ENCODE data around the gene PDZD7. TPM values are rescaled to one million over a fixed set of nuclear protein-coding genes. Genes with fewer than 3 reads are reported as not detected.

PDZD7 gene
- total and polyA plus RNA-seq, 2 donors (not counting 3 experiments of a cell fraction or from before 2014, with no cell fraction given) = 0.41 to 1.6 TPM

- no peaks in the 10 kb centered on the region for H3K4me1 ChIP-seq (ENCODE audit: control insufficient read depth, extremely low read depth, insufficient read depth, low read length)
- H3K4me2 ChIP-seq (ENCODE audit: insufficient read depth, low read length) = no peak overlapping the region
- H3K9me3 ChIP-seq (replicated peaks; ENCODE audit: control insufficient read depth, insufficient read depth, low read length) = no peaks in the 10 kb centered on the region
- no TSS peak for BruUV-seq (replicated peaks)
- peaks cover 27 to 28% of the 10 kb centered on the region in 2 experiments for H3K27me3 ChIP-seq (ENCODE audit: control insufficient read depth in 2 of 2, insufficient read depth in 2 of 2, low read length in 2 of 2)
- no peak overlapping the region for H3K27ac ChIP-seq (ENCODE audit: insufficient read depth, low read depth, low read length)
- no peaks in the 10 kb centered on the region for H3K9me1 ChIP-seq (replicated peaks; ENCODE audit: control insufficient read depth, extremely low read depth, insufficient read depth, low read length)
- H3K4me3 ChIP-seq (replicated peaks in 1 of 3; ENCODE audit: insufficient read depth in 1 of 3, low read depth in 1 of 3, low read length in 3 of 3) = no peak overlapping the region
- H3K9ac ChIP-seq (replicated peaks; ENCODE audit: extremely low read depth, insufficient read depth, low read length) = no peak overlapping the region
- H3K79me2 ChIP-seq (ENCODE audit: control insufficient read depth, insufficient read depth, low read length) = no peaks in the 10 kb centered on the region
- no peak overlapping the region for H2AFZ ChIP-seq (ENCODE audit: low read depth, low read length)
- CTCF ChIA-PET = interaction anchor here (0.9 to 9.9 kb wide), 8 partner anchors 11 to 89 kb away, joined by 4 to 290 read pairs (median 32); partner anchors contain the start of genes KAZALD1, PDZD7 and SFXN3
- intact Hi-C loops (cut with micrococcal nuclease) (no loop called here), dilution Hi-C loops (cut with MboI; ENCODE audit: extremely low pct_ligation_motif_present, low sequenced_read_pairs) (no loop called here)
- DNase-seq (ENCODE audit: low read depth, low spot score) (no peak), FAIRE-seq (no peak)
- POLR2A ChIA-PET = interaction anchor here (1.0 kb wide), 1 partner anchor 9 kb away, joined by 6 read pairs; no protein-coding TSS in a partner anchor
- no peaks in the 10 kb centered on the region for H3K36me3 ChIP-seq (ENCODE audit: control insufficient read depth in 2 of 2, extremely low read depth in 1 of 2, insufficient read depth in 2 of 2, low read length in 2 of 2)
- no peak for TF ChIP-seq POLR2AphosphoS5 (IDR thresholded peaks at IDR 0.05; ENCODE audit: insufficient read depth, low read depth, low read length)
- no peak for TF ChIP-seq JUN (IDR thresholded peaks at IDR 0.05; ENCODE audit: borderline replicate concordance, insufficient read depth, insufficient read length, low read depth)
- no peak for TF ChIP-seq POLR2A (IDR thresholded peaks at IDR 0.05; ENCODE audit: low read depth, low read length)
- no peak for TF ChIP-seq GATA2 (IDR thresholded peaks at IDR 0.05; ENCODE audit: insufficient read depth, insufficient read length, low read depth, low read length)
- no peak for TF ChIP-seq MAX (IDR thresholded peaks at IDR 0.05; ENCODE audit: insufficient read depth, insufficient read length)
- no peak for TF ChIP-seq MYC (IDR thresholded peaks at IDR 0.05; ENCODE audit: low read depth, low read length)
- no peak for TF ChIP-seq EZH2 (IDR thresholded peaks at IDR 0.05; ENCODE audit: borderline replicate concordance, low read depth, low read length, severe bottlenecking)
- no peak for TF ChIP-seq FOS (IDR thresholded peaks at IDR 0.05; ENCODE audit: borderline replicate concordance, insufficient read depth, low read length)
- no peak for TF ChIP-seq CTCF (IDR thresholded peaks at IDR 0.05; ENCODE audit: extremely low read depth in 1 of 2, insufficient read depth in 1 of 2, low read depth in 1 of 2, low read length in 2 of 2)
- no peaks in the 10 kb centered on the region for H4K20me1 ChIP-seq (replicated peaks; ENCODE audit: control insufficient read depth, extremely low read depth, insufficient read depth, low read length)
Observed at GRCh38 chr10:101052285-101052684, 21.4 kb upstream of the PDZD7 start.

Measured in endothelial cell of umbilical vein (primary cell).